ENCODE data around the gene NACAD.

Gene NACAD

DNA sequence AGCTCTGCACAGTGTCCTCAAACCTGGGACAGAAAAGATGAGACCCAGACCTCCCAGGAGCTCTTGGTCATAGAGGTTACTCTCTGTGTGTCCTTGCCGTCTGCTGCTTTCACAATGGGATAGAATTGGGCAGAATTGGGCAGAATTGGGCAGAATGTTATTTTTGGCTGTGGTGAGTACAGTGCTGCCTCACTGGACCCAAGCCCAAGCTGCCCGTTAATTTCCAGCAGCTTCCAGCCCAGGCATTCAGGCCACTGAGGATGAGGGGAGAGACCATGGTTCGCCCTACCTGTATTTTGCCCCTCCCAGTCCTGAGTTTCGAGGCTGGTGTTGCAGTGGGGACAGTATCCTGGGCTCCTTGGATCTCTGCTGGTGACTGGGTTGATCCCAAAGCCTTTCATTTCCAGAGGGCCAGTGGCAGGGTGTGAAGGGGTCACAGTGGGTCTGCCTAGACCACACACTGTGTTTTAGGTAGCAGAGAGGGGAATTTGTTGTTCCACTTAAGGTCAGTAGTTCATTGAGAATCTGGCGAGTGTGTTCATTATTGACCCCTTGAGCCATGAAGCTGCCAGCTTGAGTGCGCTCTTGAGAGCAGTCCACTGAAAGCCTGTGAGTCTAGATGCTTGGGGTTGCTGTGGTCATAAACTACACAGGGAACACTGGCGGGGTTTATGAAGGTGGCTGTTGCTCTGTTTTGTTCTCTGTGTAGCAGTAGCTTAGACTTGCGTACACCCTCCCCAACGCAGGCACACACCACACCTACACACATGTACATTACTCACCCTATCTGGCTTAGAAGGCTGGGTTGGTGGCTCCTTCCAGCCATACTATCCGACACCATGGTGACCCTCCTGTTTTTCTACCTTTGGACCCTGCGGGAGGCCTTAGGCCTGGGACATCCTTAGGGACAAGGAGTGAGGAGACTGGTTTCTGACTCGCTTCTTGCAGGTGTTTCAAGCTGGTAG, 23.5 kb downstream of the NACAD start:
- Histone ChIP-seq H3K4me1 (ENCODE audit: control insufficient read depth, insufficient read depth, low read length) (no peaks in the 10 kb centered on the region), H3K9me3 (ENCODE audit: control insufficient read depth, low read length) (no peaks in the 10 kb centered on the region), H3K36me3 (ENCODE audit: control insufficient read depth, insufficient read depth, low read length) (peaks cover 3% of the 10 kb centered on the region), H3K9ac (ENCODE audit: low read length) (no peak overlapping the region), H3K4me3 (ENCODE audit: low read length) (no peak overlapping the region), H3K27me3 (ENCODE audit: control insufficient read depth, insufficient read depth, low read length) (no peaks in the 10 kb centered on the region)

DNA sequence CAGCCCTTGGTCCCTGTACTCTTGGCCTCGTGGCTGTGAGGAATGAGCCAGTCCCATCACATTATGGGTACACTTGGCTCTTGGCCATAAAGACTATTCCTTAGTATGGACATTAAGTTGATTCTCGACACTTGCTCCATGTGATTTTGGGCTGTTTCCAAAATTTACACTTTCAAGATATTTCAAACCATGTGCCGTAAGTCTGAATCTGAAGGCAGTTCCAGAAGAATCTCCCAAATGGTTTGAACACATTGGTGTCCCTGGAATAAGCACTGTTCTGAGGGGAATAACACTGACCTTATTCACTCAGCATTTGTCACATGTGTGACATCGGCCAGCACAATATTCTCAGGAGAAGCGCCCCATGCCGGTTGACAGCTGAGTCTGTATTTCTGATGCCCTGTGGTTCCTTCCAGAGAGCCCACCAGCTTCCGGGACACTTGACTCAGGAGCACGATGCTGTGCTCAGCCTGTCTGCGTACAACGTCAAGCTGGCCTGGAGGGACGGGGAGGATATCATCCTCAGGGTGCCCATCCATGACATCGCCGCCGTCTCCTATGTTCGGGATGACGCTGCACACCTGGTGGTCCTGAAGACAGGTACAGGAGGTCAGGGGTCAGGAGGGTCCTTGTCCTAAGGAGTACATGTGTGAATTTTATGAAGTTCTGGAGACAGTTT, 24.6 kb downstream of the NACAD start:
- Histone ChIP-seq H3K9me3 (ENCODE audit: control insufficient read depth, low read length) (no peaks in the 10 kb centered on the region), H3K4me1 (ENCODE audit: control insufficient read depth, insufficient read depth, low read length) (no peaks in the 10 kb centered on the region), H3K4me3 (ENCODE audit: low read length) (no peak overlapping the region), H3K27me3 (ENCODE audit: control insufficient read depth, insufficient read depth, low read length) (no peaks in the 10 kb centered on the region), H3K9ac (ENCODE audit: low read length) (no peak overlapping the region), H3K36me3 (ENCODE audit: control insufficient read depth, insufficient read depth, low read length) (peaks cover 3% of the 10 kb centered on the region)

DNA sequence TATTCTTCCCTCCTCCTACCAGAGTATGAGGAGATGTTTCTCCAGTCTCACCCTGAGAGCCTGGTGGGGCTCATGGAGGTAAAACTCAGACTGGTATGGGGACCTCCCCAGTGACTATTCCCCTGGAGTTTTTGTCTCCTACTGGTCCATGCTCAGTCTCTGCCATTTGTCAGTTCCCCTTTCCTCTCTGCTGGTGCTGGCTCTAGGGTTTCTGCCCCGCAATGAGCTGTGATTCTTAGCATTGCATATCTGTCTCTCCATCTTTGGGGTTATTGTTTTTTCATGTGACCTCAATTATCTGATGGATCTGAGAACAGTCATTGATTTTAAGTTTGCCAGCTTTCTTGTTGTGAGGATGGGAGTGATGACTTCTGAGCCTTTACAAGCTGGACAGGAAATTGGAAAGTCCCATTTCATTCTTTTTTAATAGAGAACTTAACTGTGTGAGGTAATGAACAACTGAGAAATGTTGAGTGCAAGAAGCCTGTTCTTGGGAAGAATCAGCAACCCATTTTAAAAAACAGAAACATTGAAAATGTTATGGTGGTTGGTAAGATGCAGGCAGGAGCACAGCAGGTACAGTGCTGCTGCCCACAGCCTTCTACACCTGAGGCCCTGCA, 26.9 kb downstream of the NACAD start:
- H3K27me3 ChIP-seq (ENCODE audit: control insufficient read depth, insufficient read depth, low read length) = no peaks in the 10 kb centered on the region
- peaks cover 3% of the 10 kb centered on the region for H3K36me3 ChIP-seq (ENCODE audit: control insufficient read depth, insufficient read depth, low read length)
- H3K4me1 ChIP-seq (ENCODE audit: control insufficient read depth, insufficient read depth, low read length) = no peaks in the 10 kb centered on the region
- H3K9me3 ChIP-seq (ENCODE audit: control insufficient read depth, low read length) = no peaks in the 10 kb centered on the region
- H3K9ac ChIP-seq (ENCODE audit: low read length) = no peak overlapping the region
- no peak overlapping the region for H3K4me3 ChIP-seq (ENCODE audit: low read length)

DNA sequence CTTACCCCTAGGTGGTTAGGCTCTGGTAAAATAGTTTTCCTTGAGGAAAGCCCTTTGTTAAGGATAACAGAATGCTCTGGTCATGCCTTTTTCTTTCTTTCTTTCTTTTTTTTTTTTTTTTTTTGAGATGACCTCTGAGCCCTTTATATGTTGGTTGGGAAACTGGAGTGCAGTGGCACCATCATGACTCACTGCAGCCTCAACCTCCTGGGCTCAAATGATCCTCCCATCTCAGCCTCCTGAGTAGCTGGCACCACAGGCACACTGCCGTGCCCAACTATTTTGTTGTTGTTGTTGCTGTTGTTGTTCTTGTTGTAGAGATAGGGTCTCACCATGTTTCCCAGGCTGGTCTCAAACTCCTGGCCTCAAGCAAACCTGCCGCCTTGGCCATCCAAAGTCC, 27.4 kb downstream of the NACAD start:
- Histone ChIP-seq H3K4me3 (ENCODE audit: low read length) (no peak overlapping the region), H3K9ac (ENCODE audit: low read length) (no peak overlapping the region), H3K4me1 (ENCODE audit: control insufficient read depth, insufficient read depth, low read length) (no peaks in the 10 kb centered on the region), H3K27me3 (ENCODE audit: control insufficient read depth, insufficient read depth, low read length) (no peaks in the 10 kb centered on the region), H3K9me3 (ENCODE audit: control insufficient read depth, low read length) (no peaks in the 10 kb centered on the region), H3K36me3 (ENCODE audit: control insufficient read depth, insufficient read depth, low read length) (peaks cover 3% of the 10 kb centered on the region)

DNA sequence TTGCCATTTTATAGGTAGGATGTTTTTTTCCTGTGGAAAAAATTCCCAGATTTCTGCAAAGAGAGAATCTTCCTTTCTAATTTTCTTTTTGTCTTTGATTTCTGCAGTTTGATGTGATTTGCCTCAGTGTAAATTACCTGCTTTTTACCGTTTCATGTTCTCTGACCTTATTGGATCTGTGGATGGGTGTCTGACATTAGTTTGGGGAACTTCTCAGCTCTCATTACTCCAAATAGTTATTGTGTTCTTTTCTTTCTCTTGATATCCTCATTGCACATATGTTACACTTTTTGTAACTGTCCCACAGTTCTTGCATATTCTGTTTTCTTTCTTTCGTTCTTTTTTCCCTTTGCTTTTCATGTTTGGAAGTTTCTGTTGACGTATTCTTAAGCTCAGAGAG, 28.5 kb downstream of the NACAD start:
- no peaks in the 10 kb centered on the region for H3K9me3 ChIP-seq (ENCODE audit: control insufficient read depth, low read length)
- H3K4me1 ChIP-seq (ENCODE audit: control insufficient read depth, insufficient read depth, low read length) = no peaks in the 10 kb centered on the region
- peaks cover 3% of the 10 kb centered on the region for H3K36me3 ChIP-seq (ENCODE audit: control insufficient read depth, insufficient read depth, low read length)
- H3K4me3 ChIP-seq (ENCODE audit: low read length) = no peak overlapping the region
- H3K9ac ChIP-seq (ENCODE audit: low read length) = no peak overlapping the region
- no peaks in the 10 kb centered on the region for H3K27me3 ChIP-seq (ENCODE audit: control insufficient read depth, insufficient read depth, low read length)

DNA sequence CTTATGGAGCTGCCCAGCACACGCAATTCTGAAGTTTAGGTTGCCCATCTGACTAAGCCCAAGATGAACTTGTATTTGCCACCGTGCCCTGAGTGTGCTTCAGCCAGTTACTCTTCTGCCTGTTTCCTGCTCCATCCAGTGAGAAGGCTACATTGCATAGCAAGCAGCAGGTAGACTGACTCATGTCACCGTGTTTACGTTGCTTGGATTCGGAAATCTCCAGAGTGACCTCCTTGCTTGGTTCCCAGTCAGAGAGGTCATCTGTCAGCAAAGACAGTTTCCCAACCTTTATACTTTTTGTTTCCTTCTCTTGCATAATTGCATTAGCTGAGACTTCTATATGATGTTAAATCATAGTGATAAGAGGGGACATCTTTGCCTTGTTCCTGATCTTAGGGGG, 30.9 kb downstream of the NACAD start:
- Histone ChIP-seq H3K9ac (ENCODE audit: low read length) (no peak overlapping the region), H3K4me1 (ENCODE audit: control insufficient read depth, insufficient read depth, low read length) (no peaks in the 10 kb centered on the region), H3K36me3 (ENCODE audit: control insufficient read depth, insufficient read depth, low read length) (no peaks in the 10 kb centered on the region), H3K4me3 (ENCODE audit: low read length) (no peak overlapping the region), H3K27me3 (ENCODE audit: control insufficient read depth, insufficient read depth, low read length) (no peaks in the 10 kb centered on the region), H3K9me3 (ENCODE audit: control insufficient read depth, low read length) (no peaks in the 10 kb centered on the region)

DNA sequence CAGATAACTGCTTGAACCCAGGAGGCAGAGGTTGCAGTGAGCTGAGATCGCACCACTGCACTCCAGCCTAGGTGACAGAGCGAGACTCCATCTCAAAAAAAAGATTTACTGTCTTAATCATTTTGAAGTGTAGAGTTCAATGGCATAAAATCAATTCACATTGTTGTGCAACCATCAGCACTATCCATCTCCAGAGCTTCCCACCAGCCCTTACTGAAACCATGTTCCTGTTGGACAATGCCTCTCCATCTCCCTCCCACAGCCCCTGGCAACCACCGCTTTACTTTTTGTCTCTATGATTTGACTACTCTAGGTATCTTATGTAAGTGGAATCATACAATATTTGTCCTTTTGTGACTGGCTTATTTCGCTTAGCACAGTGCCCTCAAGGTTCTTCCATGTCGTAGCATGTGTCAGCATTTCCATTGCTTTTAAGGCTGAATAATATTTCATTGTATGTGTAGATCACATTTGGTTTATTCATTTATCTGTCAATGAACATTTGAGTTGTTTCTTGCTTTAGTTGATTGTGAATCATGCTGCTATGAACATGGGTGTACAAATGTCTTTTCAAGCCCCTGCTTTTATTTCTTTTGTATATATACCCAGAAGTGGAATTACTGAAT, 33.1 kb downstream of the NACAD start:
- Histone ChIP-seq H3K27me3 (ENCODE audit: control insufficient read depth, insufficient read depth, low read length) (no peaks in the 10 kb centered on the region), H3K36me3 (ENCODE audit: control insufficient read depth, insufficient read depth, low read length) (no peaks in the 10 kb centered on the region), H3K9me3 (ENCODE audit: control insufficient read depth, low read length) (no peaks in the 10 kb centered on the region), H3K9ac (ENCODE audit: low read length) (no peak overlapping the region), H3K4me3 (ENCODE audit: low read length) (no peak overlapping the region), H3K4me1 (ENCODE audit: control insufficient read depth, insufficient read depth, low read length) (no peaks in the 10 kb centered on the region)

DNA sequence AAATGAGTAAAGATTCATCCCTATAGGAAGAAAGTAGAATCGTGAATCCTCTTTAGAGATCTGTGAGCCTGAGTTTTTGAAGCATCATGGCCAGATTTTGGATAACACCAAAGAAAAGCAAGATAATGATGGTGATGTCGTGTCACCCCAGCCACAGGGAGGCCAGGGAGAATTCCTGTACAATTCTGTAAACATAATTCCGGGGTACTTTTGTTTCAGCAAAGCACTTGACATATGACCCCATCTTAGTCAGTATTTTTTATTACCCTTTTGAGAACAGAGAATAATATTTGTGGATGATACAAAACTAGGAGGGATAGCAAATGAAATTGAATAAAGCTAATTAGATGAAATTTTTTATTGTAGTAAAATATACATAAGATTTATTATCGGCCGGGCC, 33.8 kb downstream of the NACAD start:
- no peaks in the 10 kb centered on the region for H3K27me3 ChIP-seq (ENCODE audit: control insufficient read depth, insufficient read depth, low read length)
- no peak overlapping the region for H3K4me3 ChIP-seq (ENCODE audit: low read length)
- no peak overlapping the region for H3K9ac ChIP-seq (ENCODE audit: low read length)
- H3K9me3 ChIP-seq (ENCODE audit: control insufficient read depth, low read length) = no peaks in the 10 kb centered on the region
- H3K36me3 ChIP-seq (ENCODE audit: control insufficient read depth, insufficient read depth, low read length) = no peaks in the 10 kb centered on the region
- no peaks in the 10 kb centered on the region for H3K4me1 ChIP-seq (ENCODE audit: control insufficient read depth, insufficient read depth, low read length)

DNA sequence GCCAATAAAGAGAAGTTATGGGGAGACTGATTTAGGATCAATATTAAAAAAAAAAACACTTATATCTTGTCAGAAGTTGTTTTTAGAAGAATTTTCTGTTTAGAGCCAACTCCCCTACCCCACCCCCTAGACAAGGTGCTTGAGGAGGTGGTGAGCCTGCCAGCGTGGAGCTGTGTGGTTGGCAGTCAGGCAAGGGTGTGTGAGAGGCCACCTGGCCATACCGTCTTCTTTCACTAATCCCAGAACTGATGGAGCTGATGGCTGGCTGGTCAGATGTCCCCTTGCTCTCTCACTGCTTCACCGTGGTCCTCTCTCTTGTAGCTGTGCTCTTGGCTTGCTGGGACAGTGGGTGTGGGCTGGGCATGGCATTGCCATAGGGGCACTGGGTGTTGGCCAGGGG, 34.3 kb downstream of the NACAD start:
- Histone ChIP-seq H3K36me3 (ENCODE audit: control insufficient read depth, insufficient read depth, low read length) (no peaks in the 10 kb centered on the region), H3K9me3 (ENCODE audit: control insufficient read depth, low read length) (no peaks in the 10 kb centered on the region), H3K4me1 (ENCODE audit: control insufficient read depth, insufficient read depth, low read length) (no peaks in the 10 kb centered on the region), H3K27me3 (ENCODE audit: control insufficient read depth, insufficient read depth, low read length) (no peaks in the 10 kb centered on the region), H3K9ac (ENCODE audit: low read length) (no peak overlapping the region), H3K4me3 (ENCODE audit: low read length) (no peak overlapping the region)

DNA sequence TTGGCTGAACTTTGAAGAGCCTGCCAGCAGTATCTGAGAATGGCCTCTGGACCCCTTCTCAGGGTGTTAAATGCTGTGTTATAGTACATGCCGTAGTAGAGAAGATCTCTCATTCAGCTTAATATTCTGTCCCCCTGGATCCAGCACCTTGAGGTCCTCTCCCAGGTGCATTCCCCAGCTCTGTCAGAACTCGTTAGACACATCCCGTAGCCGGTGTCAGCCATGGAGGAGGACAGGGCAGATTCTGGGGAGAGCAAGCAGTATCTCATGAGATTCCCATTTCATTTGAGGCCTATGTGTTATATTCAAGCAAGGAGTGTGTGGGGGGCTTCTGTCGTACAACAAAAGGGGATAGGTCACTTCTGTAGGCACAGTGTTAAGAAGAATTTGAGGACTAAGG, 34.8 kb downstream of the NACAD start:
- Histone ChIP-seq H3K9ac (ENCODE audit: low read length) (no peak overlapping the region), H3K4me3 (ENCODE audit: low read length) (no peak overlapping the region), H3K9me3 (ENCODE audit: control insufficient read depth, low read length) (no peaks in the 10 kb centered on the region), H3K27me3 (ENCODE audit: control insufficient read depth, insufficient read depth, low read length) (no peaks in the 10 kb centered on the region), H3K4me1 (ENCODE audit: control insufficient read depth, insufficient read depth, low read length) (no peaks in the 10 kb centered on the region), H3K36me3 (ENCODE audit: control insufficient read depth, insufficient read depth, low read length) (no peaks in the 10 kb centered on the region)

DNA sequence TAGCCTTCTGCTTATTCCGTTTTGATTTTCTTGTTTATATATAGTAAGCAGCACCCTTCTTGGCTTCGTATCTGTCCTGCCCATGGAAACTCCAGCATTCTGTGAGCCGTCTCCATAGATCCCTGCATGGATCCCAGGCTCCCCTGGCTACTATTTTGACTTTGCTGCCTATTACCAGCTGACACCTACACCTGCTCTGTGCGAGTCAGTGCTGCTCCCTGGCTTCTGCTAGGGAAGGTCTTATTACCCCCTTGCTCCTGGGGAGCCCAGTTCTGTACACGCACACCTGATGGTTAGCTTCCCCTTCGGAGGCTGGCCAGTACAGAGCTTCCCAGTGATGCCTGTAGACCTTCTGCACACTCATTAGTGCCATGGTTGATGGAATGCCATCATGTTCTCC, 35.4 kb downstream of the NACAD start:
- H3K36me3 ChIP-seq (ENCODE audit: control insufficient read depth, insufficient read depth, low read length) = no peaks in the 10 kb centered on the region
- H3K27me3 ChIP-seq (ENCODE audit: control insufficient read depth, insufficient read depth, low read length) = no peaks in the 10 kb centered on the region
- no peak overlapping the region for H3K9ac ChIP-seq (ENCODE audit: low read length)
- H3K4me1 ChIP-seq (ENCODE audit: control insufficient read depth, insufficient read depth, low read length) = no peaks in the 10 kb centered on the region
- no peak overlapping the region for H3K4me3 ChIP-seq (ENCODE audit: low read length)
- no peaks in the 10 kb centered on the region for H3K9me3 ChIP-seq (ENCODE audit: control insufficient read depth, low read length)

DNA sequence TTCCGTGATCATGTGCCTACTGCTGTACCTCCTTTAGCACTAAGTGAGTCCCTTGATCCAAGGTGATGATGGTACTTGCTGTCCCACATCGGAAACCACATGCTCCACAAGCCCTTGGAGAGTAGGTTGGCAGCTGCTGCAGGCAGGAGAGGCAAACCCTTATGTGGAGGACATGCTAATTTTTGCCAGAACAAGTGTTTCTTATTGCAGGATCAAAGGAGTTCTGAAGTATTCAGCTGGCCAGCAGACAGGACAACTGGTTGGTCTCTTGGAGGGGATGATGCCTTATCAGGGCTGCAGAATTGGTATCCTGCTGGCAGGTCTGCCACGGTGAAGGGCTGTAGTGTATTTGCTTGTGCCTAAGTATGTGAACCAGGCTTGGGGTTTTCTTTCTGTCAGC, 36.8 kb downstream of the NACAD start:
- H3K36me3 ChIP-seq (ENCODE audit: control insufficient read depth, insufficient read depth, low read length) = no peaks in the 10 kb centered on the region
- no peaks in the 10 kb centered on the region for H3K4me1 ChIP-seq (ENCODE audit: control insufficient read depth, insufficient read depth, low read length)
- no peak overlapping the region for H3K9ac ChIP-seq (ENCODE audit: low read length)
- no peak overlapping the region for H3K4me3 ChIP-seq (ENCODE audit: low read length)
- H3K27me3 ChIP-seq (ENCODE audit: control insufficient read depth, insufficient read depth, low read length) = no peaks in the 10 kb centered on the region
- H3K9me3 ChIP-seq (ENCODE audit: control insufficient read depth, low read length) = no peaks in the 10 kb centered on the region

All from mucosa of stomach (tissue), 1 donor.